GM12878 (cell line): Measurements from ENCODE around the gene CD209. TPM values are rescaled to one million over a fixed set of nuclear protein-coding genes. Genes with fewer than 3 reads are reported as not detected.
"Not testable (repeated sequence)": the region's sequence is repeated elsewhere in the genome, so short reads cannot be mapped to it uniquely, and the experiment has no call there.

ENCODE experiments used
- ATAC-seq: fragments of 200-7000 bp; cut with Tn5 transposase; 3 replicates; pipeline ENCODE4 v1.9.1; 2020; ENCODE audit warnings: mild to moderate bottlenecking, moderate library complexity
- BruUV-seq: library from RNA; stranded (reverse); fragments of 400-500 nt; replicated peaks from 2 replicates; lab custom pipeline; 2021; lab: Mats Ljungman, UMichigan
- CTCF ChIA-PET: fragments of 300-600 bp; sonication (Branson Sonifier 250); formaldehyde crosslinking; extraction: SDS; loops from one replicate; lab custom pipeline; 2021; ENCODE audit warnings: inconsistent platforms; lab: Yijun Ruan, JAX
- POLR2A ChIA-PET: fragments of 350-600 bp; formaldehyde crosslinking; extraction: SDS; loops from one replicate; lab custom pipeline; 2021; ENCODE audit warnings: inconsistent platforms; lab: Charles Lee
- RAD21 ChIA-PET: fragments of 300-600 bp; sonication (Branson Sonifier 250); formaldehyde crosslinking; loops from one replicate; lab custom pipeline; 2023; ENCODE audit warnings: antibody characterized with exemption; ENCODE audit not compliant: unreplicated experiment; lab: Charles Lee
- SMC1A ChIA-PET: fragments of 300-600 bp; sonication (Branson Sonifier 250); formaldehyde crosslinking; loops from one replicate; lab custom pipeline; 2023; ENCODE audit not compliant: unreplicated experiment, uncharacterized antibody; lab: Charles Lee
- DNase-seq: peaks from one replicate; pipeline ENCODE4 v3.0.0-alpha.2; 2011; ENCODE audit warnings: low read depth, low spot score
- FAIRE-seq: peaks from 3 replicates; lab custom pipeline; 2011; peaks lifted over from hg19 to GRCh38; lab: Jason Lieb, UNC
- H2AFZ ChIP-seq: 2 replicates; pipeline ENCODE4 v1.6.0; 2011; ENCODE audit warnings: low read depth, low read length, control low read depth; ENCODE audit not compliant: control insufficient read depth
- H3K27ac ChIP-seq: 2 replicates; pipeline ENCODE4 v1.5.1; 2011; ENCODE audit warnings: control low read depth; ENCODE audit not compliant: control insufficient read depth, insufficient read depth
- H3K27me3 ChIP-seq, 2 experiments: replicated peaks in 1 of 2; 2 replicates each; pipeline versions ENCODE4 v1.6.0 to v1.6.1; 2011; ENCODE audit warnings: low read length in 1 of 2; ENCODE audit not compliant: control insufficient read depth in 2 of 2, insufficient read depth in 2 of 2
- H3K36me3 ChIP-seq, 2 experiments: 2 replicates each; pipeline ENCODE4 v1.5.1; 2011; ENCODE audit warnings: low read length in 1 of 2; ENCODE audit not compliant: control insufficient read depth in 2 of 2, insufficient read depth in 2 of 2
- H3K4me1 ChIP-seq: 2 replicates; pipeline ENCODE4 v1.6.1; 2011; ENCODE audit warnings: mild to moderate bottlenecking, low read length, moderate library complexity, mixed read lengths; ENCODE audit not compliant: control insufficient read depth, insufficient read depth
- H3K4me2 ChIP-seq: 2 replicates; pipeline ENCODE4 v1.6.0; 2011; ENCODE audit warnings: control low read depth; ENCODE audit not compliant: control insufficient read depth, insufficient read depth
- H3K4me3 ChIP-seq: fragments of 200-600 bp; sonication (generic); 2 replicates; pipeline ENCODE4 v1.5.1; 2016
- H3K79me2 ChIP-seq: 2 replicates; pipeline ENCODE4 v1.6.0; 2011; ENCODE audit warnings: low read length; ENCODE audit not compliant: control insufficient read depth, insufficient read depth
- H3K9ac ChIP-seq: 2 replicates; pipeline ENCODE4 v1.8.0; 2011; ENCODE audit warnings: low read length, control low read depth, mixed read lengths; ENCODE audit not compliant: control insufficient read depth, insufficient read depth
- H3K9me3 ChIP-seq: replicated peaks from 3 replicates; pipeline ENCODE4 v1.5.1; 2011; ENCODE audit warnings: mild to moderate bottlenecking, low read length; ENCODE audit not compliant: control insufficient read depth, insufficient read depth
- H4K20me1 ChIP-seq: 2 replicates; pipeline ENCODE4 v1.6.0; 2011; ENCODE audit not compliant: control insufficient read depth, insufficient read depth
- ATF7 ChIP-seq: fragments of 450-650 bp; IDR thresholded peaks from 2 replicates; pipeline ENCODE4 v1.6.1; 2016; ENCODE audit warnings: low read depth, mild to moderate bottlenecking
- CBFB ChIP-seq: IDR thresholded peaks from 2 replicates; pipeline ENCODE4 v1.6.1; 2016; ENCODE audit warnings: antibody characterized with exemption, low read depth
- CBX3 ChIP-seq: fragments of 200-600 bp; sonication (generic); IDR thresholded peaks from 2 replicates; pipeline ENCODE4 v1.6.1; 2016; ENCODE audit warnings: low read depth, borderline replicate concordance
- CEBPB ChIP-seq, 2 experiments: fragments of 150-350 bp in 1 of 2; IDR thresholded peaks; 2 replicates each; pipeline ENCODE4 v1.6.1; 2012 to 2014; ENCODE audit warnings: low read depth in 2 of 2, low read length in 2 of 2, borderline replicate concordance in 1 of 2, inconsistent platforms in 1 of 2
- CHD4 ChIP-seq: fragments of 200-600 bp; sonication (generic); IDR thresholded peaks from 2 replicates; pipeline ENCODE4 v1.6.1; 2016; ENCODE audit warnings: mild to moderate bottlenecking
- EED ChIP-seq: sonication (generic); IDR thresholded peaks from 2 replicates; pipeline ENCODE4 v1.6.1; 2016; ENCODE audit warnings: antibody characterized with exemption, low read depth
- ELK1 ChIP-seq: IDR thresholded peaks from 2 replicates; pipeline ENCODE4 v1.6.1; 2012; ENCODE audit warnings: low read depth, low read length, improper control_type of control experiment
- FOXM1 ChIP-seq: IDR thresholded peaks from 2 replicates; pipeline ENCODE4 v1.6.1; 2012; ENCODE audit warnings: low read depth, mild to moderate bottlenecking, inconsistent platforms, low read length, moderate library complexity
- GABPA ChIP-seq: IDR thresholded peaks from 2 replicates; pipeline ENCODE4 v1.6.1; 2014; ENCODE audit warnings: antibody characterized with exemption, low read depth, mild to moderate bottlenecking, inconsistent platforms
- IRF3 ChIP-seq: fragments of 450-650 bp; IDR thresholded peaks from 2 replicates; pipeline ENCODE4 v1.6.1; 2014; ENCODE audit warnings: mild to moderate bottlenecking
- JUND ChIP-seq: IDR thresholded peaks from 2 replicates; pipeline ENCODE4 v1.6.1; 2012; ENCODE audit warnings: low read depth, mild to moderate bottlenecking, low read length, improper control_type of control experiment, moderate library complexity
- MYC ChIP-seq: IDR thresholded peaks from 2 replicates; pipeline ENCODE4 v1.6.1; 2011; ENCODE audit warnings: mild to moderate bottlenecking, low read length, moderate library complexity, inconsistent platforms; ENCODE audit not compliant: insufficient read depth, insufficient replicate concordance, insufficient read length, severe bottlenecking
- SPI1 ChIP-seq: IDR thresholded peaks from 2 replicates; pipeline ENCODE4 v1.6.1; 2011; ENCODE audit warnings: low read depth, mild to moderate bottlenecking, low read length, moderate library complexity, borderline replicate concordance; ENCODE audit not compliant: insufficient read depth
- TCF7 ChIP-seq: IDR thresholded peaks from 2 replicates; pipeline ENCODE4 v1.6.1; 2014; ENCODE audit warnings: antibody characterized with exemption, borderline replicate concordance
- WGBS: methylation state at CpG from one replicate; pipeline ENCODE4 v1.1.6; 2016; ENCODE audit warnings: low lambda C conversion rate; ENCODE audit not compliant: insufficient replicate concordance, insufficient coverage; ENCODE audit errors: missing lambda C conversion rate; 5-methylcytosine and 5-hydroxymethylcytosine counted together
- in situ Hi-C: fragments of 300-500 bp; cut with MboI; formaldehyde crosslinking; loops from 9 replicates; pipeline ENCODE4 v1.14.3; 2018; ENCODE audit warnings: mixed read lengths
- intact Hi-C: fragments of 100-400 bp; cut with micrococcal nuclease; formaldehyde crosslinking; loops from one replicate; pipeline ENCODE4 v1.14.2; 2022; ENCODE audit not compliant: unreplicated experiment
- polyA plus RNA-seq, 11 experiments: library from polyadenylated mRNA; depleted of rRNA in 4 of 11; unstranded in 6 of 11; stranded (reverse) in 5 of 11; fragments of >200 nt; fragmentation: Nextera tagmentation in 4 of 11; fragmentation: Illumina TruSeq in 1 of 11; extraction: Ambion mirVana in 4 of 11; extraction: Trizol in 1 of 11; gene quantifications; 1 replicate in 1 of 11; 2 replicates in 10 of 11; pipeline versions ENCODE4 v1.2.1 to v1.2.3, GENCODE V29; 2011 to 2016; ENCODE audit warnings: inconsistent platforms in 2 of 11, missing spikeins in 2 of 11, low read depth in 1 of 11
- total RNA-seq, 4 experiments: library from RNA; depleted of rRNA in 3 of 4; stranded (reverse); fragments of >200 nt in 3 of 4; fragmentation: Illumina TruSeq in 1 of 4; extraction: Trizol in 1 of 4; gene quantifications; 2 replicates each; pipeline versions ENCODE4 v1.2.1 to v1.2.3, GENCODE V29; 2013 to 2021

CD209 gene
- total and polyA plus RNA-seq, 10 of the 15 experiments (the other 5 are each of a cell fraction or from before 2014, with no cell fraction given): 0.04 to 0.21 (median 0.10) TPM; not detected in 3

- H3K27me3 ChIP-seq: no peaks in the 10 kb centered on the region; a peak in 1 of 4 replicates
- H3K9ac ChIP-seq: no peak overlapping the region
- ChIA-PET POLR2A (no interaction called here), CTCF (interaction anchor here (0.9 to 1.5 kb wide), 2 partner anchors 33 to 35 kb away, joined by 3 to 4 read pairs; no protein-coding TSS in a partner anchor), SMC1A (interaction anchor here (0.8 kb wide), 1 partner anchor 86 kb away, joined by 3 read pairs; the partner anchor contains the start of gene TRAPPC5), RAD21 (no interaction called here)
- H3K4me2 ChIP-seq: no peak overlapping the region
- DNase-seq (no peak), ATAC-seq (no peak), FAIRE-seq (no peak)
- WGBS: 68% methylated on average over 11 of the region's 11 CpGs
- H3K36me3 ChIP-seq: no peaks in the 10 kb centered on the region
- H3K4me1 ChIP-seq: no peaks in the 10 kb centered on the region
- H3K4me3 ChIP-seq: no peak overlapping the region
- in situ Hi-C loops: no loop called here
- H3K27ac ChIP-seq: no peak overlapping the region
- H3K9me3 ChIP-seq: no peaks in the 10 kb centered on the region; the same call in 1 of the 3 replicates
- no peaks in the 10 kb centered on the region for H4K20me1 ChIP-seq
- no TSS peak for BruUV-seq
- no peaks in the 10 kb centered on the region for H3K79me2 ChIP-seq
- TF ChIP-seq CBX3 (no peak), GABPA (no peak), MYC (no peak), JUND (no peak), CBFB (no peak), SPI1 (no peak), IRF3 (no peak), CHD4 (no peak), FOXM1 (no peak), ATF7 (no peak), ELK1 (no peak), EED (no peak), TCF7 (no peak), CEBPB (IDR thresholded peaks at IDR 0.05; ENCODE audit: borderline replicate concordance in 1 of 2, low read depth in 2 of 2, low read length in 2 of 2) (no peak)
- intact Hi-C loops: no loop called here
- no peak overlapping the region for H2AFZ ChIP-seq
These were observed 19.2 kb upstream of the CD209 start for GRCh38 chr19:7766535-7766934.

DNA sequence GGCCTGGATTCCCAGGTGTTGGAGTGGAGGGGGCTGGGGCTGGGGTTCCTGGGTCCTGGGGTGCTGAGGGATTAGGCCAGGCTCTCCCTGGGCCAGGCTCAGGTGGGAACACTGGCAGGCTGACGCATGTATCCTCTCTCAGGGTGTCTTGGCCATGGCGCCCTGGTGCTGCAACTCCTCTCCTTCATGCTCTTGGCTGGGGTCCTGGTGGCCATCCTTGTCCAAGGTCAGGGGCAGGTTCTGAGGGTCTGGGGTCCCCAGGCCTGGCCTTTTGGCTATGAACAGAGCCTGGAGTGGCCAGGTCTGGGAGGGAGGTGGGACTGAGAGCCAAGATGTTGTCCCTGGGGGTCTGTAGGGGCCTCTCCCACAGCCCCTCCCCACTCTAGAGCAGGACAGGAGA is 17.7 kb upstream of the CD209 start:
- WGBS: 45% methylated on average over 1 of the region's 2 CpGs
- H3K4me2 ChIP-seq, H3K4me1 ChIP-seq, FAIRE-seq, H3K27ac ChIP-seq, DNase-seq, H3K79me2 ChIP-seq, ATAC-seq, H3K9ac ChIP-seq, BruUV-seq, CTCF ChIA-PET, H3K4me3 ChIP-seq, H3K36me3 ChIP-seq, H4K20me1 ChIP-seq, H3K9me3 ChIP-seq, POLR2A ChIA-PET, H3K27me3 ChIP-seq, intact Hi-C loops, in situ Hi-C loops, H2AFZ ChIP-seq, RAD21 ChIA-PET: not testable (repeated sequence)
- SMC1A ChIA-PET: interaction anchor here (1.9 kb wide), 1 partner anchor 17 kb away, joined by 3 read pairs; the partner anchor contains the start of gene CD209
